GM19023 (cell line): ENCODE results near the gene OPN4.
A peak's percentile ranks its signal among the peaks of the same experiment; 100 is the strongest.

ENCODE experiments used
- ATAC-seq: cut with Tn5 transposase; IDR thresholded peaks from one replicate; pipeline ENCODE4 v1.9.1; 2021; ENCODE audit warnings: mild to moderate bottlenecking, moderate library complexity; ENCODE audit not compliant: unreplicated experiment

OPN4 gene

DNA sequence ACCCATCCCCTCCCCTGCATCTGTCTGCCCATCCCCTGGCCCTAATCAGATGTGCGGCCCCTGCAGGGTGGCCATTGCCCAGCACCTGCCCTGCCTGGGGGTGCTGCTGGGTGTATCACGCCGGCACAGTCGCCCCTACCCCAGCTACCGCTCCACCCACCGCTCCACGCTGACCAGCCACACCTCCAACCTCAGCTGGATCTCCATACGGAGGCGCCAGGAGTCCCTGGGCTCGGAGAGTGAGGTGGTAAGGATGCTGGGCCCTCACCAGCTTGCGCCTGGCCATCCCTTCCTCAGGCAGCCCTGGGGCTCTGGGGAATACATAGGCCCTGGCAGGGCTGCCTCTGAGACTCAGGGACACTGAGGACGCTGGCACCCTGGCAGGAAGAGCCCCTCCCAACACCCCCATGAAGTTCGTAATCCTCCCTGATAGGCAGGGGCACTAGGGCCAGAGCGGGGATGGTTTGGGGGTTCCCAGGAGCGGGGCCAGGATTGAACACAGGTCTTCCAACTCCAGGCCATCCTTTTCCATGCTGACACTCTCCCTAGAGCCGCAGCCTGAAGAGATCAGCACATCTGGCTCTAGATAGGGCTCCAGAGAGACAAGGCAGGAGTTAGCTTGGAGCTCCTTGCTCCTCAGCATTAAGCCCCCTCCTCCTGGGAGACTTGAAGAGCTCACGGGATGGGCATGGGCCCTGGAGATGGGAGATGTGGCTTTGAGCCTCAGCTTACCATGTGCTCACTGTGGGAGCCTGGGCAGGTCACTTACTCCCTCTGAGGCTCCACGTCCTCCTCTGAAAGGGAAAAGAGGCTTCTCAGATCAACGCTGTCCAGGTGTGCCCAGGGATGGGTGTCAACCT, 8.1 kb downstream of the OPN4 start:
- ATAC-seq: no peak

DNA sequence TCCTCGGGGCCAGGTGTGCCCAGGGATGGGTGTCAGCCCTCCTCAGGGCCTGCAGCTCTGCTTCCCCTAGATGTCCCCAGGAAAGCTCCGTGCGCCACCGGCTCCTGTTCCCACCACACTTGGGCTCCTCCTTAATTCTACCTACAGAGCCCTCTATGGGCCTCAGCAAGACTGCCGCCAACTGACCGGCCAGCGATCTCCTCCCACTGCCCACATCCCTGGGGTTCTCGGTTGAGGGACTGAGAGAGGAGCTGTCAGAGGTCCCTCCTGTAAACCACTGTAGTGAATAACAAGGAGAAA, 8.6 kb downstream of the OPN4 start:
- ATAC-seq: no peak

DNA sequence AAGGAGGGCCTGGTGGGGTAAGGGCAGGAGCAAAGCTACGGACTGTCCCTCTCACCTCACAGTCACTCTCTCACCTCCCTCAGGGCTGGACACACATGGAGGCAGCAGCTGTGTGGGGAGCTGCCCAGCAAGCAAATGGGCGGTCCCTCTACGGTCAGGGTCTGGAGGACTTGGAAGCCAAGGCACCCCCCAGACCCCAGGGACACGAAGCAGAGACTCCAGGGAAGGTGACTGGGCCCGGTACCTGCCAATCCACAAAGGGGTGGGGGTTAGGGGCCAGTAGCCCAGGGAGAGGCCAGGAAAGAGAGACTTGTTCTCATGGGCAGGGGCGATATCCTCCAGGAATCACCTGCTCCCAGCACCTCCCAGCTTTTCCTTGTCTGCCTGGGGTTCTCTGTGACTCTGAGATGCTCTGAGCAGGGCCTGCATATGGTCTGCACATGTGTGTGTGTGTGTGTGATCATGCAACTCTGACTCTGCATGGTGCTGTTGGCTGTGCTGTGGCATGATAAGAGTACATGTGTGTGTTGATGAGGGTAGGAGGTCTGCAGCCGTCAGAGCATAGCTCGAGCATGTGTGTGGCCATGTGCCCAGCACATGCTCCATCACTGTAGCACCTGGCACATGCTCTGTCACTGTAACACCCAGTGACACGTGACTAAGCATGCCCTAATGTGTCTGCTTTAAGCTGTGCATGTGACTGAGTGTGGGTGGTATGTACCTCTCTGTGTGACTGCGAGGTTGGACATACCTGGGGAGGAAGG, 9.4 kb downstream of the OPN4 start:
- no peak for ATAC-seq

DNA sequence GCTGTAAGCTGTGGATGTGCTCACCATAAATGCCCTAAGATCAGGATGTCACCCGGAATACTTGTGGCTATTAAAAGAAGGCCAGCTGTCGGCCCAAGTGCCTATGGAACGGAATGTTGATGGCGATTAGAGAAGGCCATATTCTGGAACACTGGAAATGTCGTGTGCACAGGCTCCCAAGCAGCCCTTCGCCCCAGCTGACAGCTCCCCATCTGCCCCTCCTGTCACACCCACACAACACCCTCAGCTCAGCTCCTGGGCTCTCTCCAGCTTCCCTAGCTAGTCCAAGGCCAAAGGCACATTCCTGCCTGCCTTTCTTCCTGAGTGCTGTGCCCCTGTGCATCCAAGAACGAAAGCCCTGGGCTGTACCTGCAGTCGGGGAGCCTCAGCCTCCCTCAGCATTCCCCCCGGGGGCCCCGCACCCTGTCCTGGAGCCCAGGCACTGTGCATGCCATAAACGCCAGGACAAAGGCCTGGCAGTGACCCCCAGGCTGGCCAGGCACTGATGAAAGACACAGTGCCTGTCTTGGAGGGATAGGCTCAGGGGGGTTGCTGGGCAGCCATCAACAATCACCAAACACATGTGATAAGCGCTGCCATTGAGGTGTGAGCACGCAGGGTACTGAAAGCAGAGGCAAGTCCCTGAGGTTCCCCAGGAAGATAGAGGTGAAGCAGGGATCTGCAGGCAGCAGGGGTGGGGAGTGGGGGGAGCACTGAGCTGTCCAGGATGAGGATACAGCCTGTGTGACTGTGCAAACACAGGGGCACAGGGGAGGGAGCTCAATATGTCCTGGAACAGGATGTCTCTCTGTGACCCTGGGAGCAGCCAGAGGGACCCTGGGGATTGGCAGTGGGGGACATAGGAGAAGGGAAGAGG, 10.2 kb downstream of the OPN4 start:
- no peak for ATAC-seq

DNA sequence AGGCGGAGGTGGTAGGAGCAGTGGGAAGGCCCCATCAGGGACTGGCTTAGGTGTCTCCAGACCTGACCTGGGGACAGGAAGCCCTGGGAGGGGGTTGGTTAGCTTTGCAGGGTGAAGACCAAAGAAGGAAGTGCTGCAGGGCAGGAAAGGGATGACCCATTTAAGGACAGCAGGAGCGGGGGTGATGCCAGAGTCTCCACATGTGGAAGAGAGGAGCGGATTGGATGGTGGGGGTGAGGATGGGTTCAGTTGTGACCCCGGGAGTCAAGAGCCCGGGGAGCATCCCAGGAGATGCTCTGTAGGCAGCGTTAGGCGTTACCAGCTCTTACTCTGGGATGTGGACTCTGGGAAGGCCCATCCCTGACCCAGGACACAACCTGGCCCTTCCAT, 10.9 kb downstream of the OPN4 start:
- no peak for ATAC-seq

DNA sequence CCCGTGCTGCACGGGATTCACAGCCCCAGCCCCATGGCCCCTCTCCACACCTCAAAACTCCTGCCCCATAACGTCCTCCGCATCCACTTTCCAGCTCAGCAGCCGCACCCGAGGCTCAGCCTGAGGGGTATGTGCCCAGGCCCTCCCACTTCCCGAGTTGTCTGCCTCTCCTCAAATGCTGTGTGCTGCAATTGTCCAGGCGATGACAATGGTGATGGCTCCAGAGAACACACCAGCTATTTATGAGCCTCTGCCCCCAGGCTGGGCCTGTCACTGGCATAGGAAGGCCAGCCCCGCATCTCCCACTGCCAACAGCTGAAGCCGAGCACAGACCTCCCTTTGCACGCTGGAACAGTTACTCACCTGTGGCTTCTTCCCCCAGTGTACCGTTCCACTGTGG, 11.5 kb downstream of the OPN4 start:
- ATAC-seq: no peak

DNA sequence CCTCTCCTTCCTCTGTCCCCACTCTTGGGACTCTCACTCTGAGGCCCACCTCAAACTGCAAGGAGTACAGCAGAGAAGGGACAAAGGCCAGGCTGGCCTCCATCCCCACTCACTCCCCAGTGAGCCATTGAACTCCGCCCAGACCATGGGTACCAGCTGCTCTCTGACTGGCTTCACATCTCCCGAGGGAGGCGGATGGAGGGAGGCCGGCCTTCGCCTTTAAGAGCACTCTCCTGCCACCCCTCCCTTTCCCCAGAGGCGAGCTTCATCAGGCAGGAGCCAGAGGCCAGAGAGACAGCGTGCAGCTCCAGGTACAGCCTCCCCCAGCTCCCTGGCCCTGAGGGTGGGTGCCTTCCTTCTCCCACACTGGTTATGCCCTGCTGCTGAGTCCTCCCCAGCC, 12.2 kb downstream of the OPN4 start:
- ATAC-seq: no peak

DNA sequence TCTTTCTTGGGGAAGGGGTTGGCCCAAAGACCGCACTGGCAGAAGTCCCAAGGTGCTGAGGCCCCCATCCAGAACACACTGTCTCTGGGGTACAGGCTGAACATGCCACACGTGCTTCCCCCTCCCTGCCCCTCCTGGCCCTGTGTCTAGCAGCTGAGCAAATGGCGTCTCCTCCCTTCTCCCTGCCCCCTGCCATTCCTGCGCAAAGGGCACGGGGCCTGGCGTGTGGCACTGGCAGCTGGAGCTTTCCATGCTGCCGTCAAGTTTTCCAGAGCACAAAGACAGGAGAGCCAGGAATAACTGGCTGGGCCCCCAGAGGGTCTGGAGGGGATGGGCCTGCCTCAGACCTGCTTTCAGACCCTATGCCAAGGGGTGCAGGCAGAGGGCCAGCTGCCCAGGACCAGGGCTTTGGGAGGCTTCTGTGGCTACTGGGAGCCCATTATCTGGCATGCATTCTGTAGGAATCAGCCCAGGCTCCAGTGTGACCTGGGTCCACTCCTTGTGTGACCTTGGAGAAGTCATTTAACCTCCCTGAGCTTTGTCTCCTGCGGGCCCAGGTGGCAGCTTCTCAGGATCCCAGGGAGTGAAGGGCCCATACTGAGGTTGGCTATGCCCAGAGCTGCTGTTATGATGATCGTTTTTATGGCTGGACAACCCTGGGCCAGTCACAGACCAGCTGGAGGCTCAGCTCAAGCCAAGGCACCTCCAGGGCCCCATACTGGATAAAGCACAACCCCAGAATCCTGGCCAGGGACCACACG, 13.3 kb downstream of the OPN4 start:
- no peak for ATAC-seq

DNA sequence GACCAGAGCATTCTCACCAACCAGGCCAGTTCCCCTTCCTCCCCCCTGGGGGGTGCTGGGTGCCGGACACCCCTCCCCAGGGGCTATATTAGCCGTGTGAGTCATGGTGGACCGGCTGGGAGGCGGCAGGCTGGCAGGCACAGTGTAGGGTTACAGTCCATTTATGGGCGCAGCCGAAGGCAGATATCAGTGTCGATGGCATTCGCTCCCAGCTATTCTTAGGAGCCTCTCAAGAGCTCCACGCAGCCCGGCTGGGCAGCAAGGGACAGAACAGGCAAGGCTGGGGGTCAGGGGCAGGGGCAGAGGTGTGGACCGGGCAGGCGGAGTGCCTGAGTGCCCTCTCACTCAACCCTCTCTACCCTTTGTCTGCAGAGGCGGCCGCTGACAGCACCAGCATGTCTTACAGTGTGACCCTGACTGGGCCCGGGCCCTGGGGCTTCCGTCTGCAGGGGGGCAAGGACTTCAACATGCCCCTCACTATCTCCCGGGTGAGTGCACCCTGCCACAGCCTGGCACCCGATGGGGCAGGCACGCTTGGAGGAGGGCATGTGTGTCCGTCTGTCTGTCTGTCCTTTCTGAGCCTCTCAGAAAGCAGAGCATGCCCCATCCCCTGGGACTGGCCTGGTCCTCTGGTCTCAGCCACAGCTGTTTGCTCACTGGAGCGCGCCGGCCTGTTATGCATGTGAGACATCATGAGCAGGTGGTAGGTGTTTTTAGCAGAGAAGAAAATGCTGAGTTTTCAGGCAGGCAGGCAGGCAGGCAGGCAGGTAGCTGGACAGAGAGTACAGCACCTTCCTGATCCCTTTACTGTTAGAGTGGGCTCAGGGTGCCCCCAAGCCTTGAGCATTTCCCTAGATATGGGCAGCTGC, 14.2 kb downstream of the OPN4 start, which contains the start of gene LDB3:
Gene LDB3, plus strand, starts transcription at position 215 of the 869 bp plus-strand sequence. Its CDS starts 181 bp downstream, at position 396.
- peak; percentile 51 for ATAC-seq

DNA sequence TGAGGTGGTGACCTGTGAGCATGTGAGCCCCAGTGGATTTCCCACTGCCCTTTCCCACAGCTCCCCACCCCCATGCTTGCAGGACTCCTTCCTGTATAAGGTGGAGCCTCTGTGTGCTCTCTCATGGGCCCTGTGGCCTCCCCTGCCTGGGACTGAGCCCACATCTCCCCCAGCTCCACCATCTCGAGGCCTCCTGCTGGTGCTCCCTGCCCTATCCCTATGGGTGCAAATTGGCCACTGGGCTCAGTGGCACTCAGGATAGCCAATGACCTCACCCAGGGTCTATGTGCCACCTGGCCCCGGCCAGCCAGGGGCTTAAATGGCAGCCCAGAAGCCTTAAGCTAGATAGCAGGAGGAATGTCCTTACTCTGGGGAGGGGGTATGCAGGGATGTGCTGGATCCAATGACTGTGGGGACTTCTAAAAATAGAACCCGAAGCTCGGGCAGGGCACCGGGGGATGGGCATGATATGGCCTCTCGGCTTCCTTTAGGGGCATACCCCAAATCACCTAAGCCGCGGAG, 16.0 kb downstream of the OPN4 start:
- no peak for ATAC-seq

DNA sequence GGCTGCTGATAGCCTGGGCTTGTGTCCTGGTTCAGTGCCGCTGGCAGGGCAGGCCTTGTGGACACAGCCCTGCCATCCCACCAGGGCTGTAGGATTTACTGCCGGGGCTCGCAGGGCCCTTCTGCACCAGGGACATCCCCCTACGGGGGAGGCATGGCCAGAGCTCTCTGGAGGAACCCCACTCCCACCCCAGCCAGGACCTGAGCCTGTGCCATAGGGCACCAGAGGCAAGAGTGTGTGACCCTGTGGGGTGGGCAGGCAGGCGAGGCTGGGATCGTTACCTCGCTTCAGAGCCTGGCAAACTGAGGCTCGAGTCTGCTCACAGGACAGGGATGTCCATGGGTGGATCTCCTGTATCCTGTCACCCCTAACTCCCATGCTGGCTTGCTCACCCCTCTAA, 16.5 kb downstream of the OPN4 start:
- no peak for ATAC-seq

DNA sequence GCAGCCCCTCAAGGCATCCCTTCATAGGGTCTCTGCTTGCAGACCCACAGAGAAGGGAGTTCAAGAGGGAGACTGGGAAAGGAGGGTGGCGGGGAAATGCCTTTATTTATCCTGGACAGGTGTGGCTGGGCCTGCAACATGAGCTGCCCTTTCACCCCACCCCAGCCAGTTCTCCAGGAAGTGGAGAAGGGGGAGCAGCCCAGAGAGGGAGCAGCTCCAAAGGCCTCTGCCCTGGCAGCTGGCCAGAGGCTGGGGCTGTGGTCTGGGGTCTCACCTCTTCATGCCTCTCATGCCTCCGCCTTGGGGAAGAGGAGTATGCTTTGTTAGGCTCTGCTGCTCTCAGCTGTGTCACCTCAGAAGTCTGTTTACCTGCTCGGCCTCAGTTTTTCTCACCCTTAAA, 17.1 kb downstream of the OPN4 start:
- ATAC-seq: no peak

DNA sequence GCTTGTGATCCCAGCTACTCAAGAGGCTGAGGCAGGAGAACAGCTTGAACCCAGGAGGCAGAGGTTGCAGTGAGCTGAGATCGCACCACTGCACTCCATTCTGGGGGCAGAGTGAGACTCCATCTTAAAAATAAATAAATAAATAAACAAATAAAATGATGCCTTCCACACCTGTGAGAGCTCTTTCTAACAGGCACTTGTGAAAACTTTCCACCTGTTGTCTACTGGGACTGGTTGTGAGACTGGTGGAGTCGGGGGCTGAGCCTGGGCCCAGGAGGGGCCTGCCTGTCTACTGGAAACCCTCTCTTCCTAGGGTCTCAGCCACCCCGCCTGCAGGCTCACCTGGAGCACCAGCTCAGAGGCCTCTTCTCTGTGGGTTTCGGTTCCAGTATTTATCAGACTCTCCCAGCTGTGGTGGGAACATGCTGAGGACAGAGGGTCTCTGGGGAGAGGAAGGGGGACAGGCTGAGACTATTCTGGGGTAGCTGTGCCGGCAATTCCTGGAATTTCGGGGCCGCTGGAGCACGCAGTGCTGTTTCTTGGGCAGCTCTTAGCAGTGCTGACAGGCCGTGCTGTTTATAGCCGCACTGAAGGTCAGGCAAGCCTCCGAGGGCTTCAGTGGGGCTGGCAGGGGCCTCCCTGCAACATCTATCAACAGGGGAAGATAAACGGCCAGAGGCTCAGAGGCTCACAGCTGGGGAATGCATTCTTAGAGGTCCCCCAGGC, 17.8 kb downstream of the OPN4 start:
- ATAC-seq: no peak

DNA sequence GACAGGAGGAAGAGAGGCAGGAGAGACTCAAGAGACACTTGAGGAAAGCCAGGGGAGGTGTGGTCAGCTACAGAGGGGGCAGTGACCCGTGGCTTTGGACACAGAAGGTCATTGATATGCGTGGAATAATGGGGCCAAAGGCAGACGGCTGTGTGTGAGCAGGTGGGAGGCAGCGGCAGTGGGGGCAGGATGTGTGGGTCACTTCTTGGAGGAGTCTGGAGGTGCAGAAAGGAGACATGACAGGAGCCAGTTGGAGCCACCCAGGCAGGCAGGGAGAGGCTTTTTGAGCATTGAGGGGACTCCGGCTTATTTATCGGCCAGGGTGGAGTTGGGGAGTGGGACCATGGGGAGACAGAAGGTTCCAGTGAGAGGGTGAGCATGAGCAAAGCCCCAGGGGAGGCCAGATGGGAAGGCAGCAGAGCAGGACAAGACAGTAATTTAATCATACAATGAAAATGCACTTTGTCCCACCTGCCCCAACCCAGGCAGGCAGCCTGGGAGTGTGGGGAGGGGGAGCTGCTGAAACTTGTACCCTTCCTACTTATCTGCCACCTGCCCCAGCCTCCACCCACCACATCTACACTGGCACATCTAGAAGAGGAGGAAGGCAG, 19.0 kb downstream of the OPN4 start:
- no peak for ATAC-seq

DNA sequence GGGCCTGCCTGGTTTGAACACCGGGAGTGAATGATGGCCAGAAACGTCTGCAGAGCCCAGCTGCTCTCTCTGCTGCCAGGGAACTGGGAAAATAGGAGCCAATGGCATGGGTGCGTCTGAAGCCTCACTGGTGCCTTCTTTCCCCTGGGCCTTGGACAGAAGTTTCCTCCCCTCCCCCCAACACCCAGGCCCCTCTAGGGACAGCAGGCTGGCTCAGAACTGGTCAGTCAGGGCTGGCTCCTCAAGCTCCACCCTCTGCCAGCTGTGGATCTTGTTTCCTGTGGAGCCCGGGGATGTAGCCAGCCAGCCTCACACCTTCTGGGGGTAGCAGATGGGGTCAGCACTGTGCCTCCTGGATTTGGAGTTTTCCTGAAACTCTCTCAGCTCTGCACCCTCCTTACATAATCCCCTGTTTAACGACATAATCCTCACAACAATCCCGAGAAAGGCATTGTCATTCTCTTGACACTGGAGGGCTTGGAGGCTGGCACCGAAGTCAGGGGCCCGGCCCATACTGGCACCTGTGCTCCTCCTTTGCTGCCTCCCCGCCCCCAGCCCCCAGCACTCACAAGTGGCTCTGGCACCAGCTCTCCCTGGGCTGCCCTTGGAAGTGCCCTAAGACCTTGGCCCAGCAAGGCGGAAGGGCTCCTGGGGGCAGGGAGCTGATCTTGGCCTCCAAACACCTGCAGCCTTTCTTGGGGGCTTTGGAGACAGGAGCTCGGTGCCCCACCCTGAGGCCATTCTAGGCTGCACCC, 19.7 kb downstream of the OPN4 start:
- no peak for ATAC-seq

DNA sequence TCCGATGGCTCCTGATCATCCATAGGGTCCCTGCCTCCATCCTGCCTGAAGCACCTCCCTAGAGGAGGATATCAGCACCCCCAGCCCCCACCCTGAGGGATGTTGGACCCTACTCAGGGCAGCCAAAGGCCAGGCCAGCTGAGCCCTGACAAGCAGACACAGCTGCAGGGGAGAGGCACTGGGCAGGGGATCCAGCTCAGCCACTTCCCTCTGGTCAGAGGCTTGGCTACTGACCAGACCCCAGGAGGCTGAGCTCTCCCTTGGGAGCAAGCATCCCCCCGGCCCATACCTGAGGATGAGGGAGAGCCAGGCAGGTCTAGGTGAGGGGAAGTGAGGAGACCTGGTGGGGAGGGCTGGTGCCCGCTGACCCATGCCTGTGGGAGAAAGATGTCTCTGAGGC, 20.6 kb downstream of the OPN4 start:
- ATAC-seq: no peak

DNA sequence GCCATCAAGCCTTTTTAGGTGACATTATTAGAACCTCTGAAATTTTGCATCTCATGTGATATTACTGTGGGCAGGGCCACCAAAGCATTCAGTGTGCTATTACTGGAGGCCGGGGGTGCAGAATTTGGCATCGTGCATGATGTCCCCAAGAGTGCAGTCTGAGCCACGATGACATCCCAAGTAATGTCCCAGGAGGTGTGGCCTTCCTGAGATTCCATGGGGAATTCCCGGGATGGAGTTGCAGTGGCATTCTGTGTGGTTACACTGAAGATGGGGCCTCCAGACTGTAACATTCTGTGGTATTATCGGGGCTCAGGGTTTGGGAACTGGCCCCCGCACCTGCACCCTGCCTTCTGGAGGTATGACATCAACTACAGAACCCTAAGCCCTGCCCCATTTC, 23.0 kb downstream of the OPN4 start:
- ATAC-seq: no peak
